GM19043 (cell line): ENCODE results near the gene ZFAND3.

Experiments used
- ATAC-seq: cut with Tn5 transposase; IDR thresholded peaks from one replicate; pipeline ENCODE4 v1.9.1; 2021; ENCODE audit warnings: low read depth; ENCODE audit not compliant: unreplicated experiment

Gene ZFAND3

GRCh38 chr6:38068854-38069590 lies 249.5 kb downstream of the ZFAND3 start:
- no peak for ATAC-seq

GRCh38 chr6:38077488-38078030 lies 258.0 kb downstream of the ZFAND3 start:
- no peak for ATAC-seq

- no peak for ATAC-seq
Measured at GRCh38 chr6:38078671-38079070, 259.1 kb downstream of the ZFAND3 start.

- ATAC-seq = no peak
Measured at GRCh38 chr6:38079107-38079506, 259.6 kb downstream of the ZFAND3 start.

GRCh38 chr6:38079537-38079936 lies 260.0 kb downstream of the ZFAND3 start:
- no peak for ATAC-seq

GRCh38 chr6:38080360-38080759 lies 260.8 kb downstream of the ZFAND3 start:
- ATAC-seq = no peak

- ATAC-seq = no peak
Measured at GRCh38 chr6:38080889-38081288, 261.4 kb downstream of the ZFAND3 start.

GRCh38 chr6:38085031-38085430 lies 265.5 kb downstream of the ZFAND3 start:
- no peak for ATAC-seq

- no peak for ATAC-seq
Measured at GRCh38 chr6:38086346-38086745, 266.8 kb downstream of the ZFAND3 start.

- no peak for ATAC-seq
Measured at GRCh38 chr6:38088010-38088409, 268.5 kb downstream of the ZFAND3 start.

GRCh38 chr6:38088829-38089228 lies 269.3 kb downstream of the ZFAND3 start:
- ATAC-seq = no peak

- no peak for ATAC-seq
Measured at GRCh38 chr6:38091613-38092012, 272.1 kb downstream of the ZFAND3 start.

- no peak for ATAC-seq
Measured at GRCh38 chr6:38092465-38092864, 272.9 kb downstream of the ZFAND3 start.

- no peak for ATAC-seq
Measured at GRCh38 chr6:38092964-38093363, 273.4 kb downstream of the ZFAND3 start.

GRCh38 chr6:38095054-38095453 lies 275.5 kb downstream of the ZFAND3 start:
- ATAC-seq = no peak

- no peak for ATAC-seq
Measured at GRCh38 chr6:38099221-38099620, 279.7 kb downstream of the ZFAND3 start.

- ATAC-seq = no peak
Measured at GRCh38 chr6:38100380-38100779, 280.9 kb downstream of the ZFAND3 start.

GRCh38 chr6:38103921-38104320 lies 284.4 kb downstream of the ZFAND3 start:
- no peak for ATAC-seq

- ATAC-seq = no peak
Measured at GRCh38 chr6:38105066-38105465, 285.5 kb downstream of the ZFAND3 start.

GRCh38 chr6:38107073-38107472 lies 287.5 kb downstream of the ZFAND3 start:
- ATAC-seq = no peak

GRCh38 chr6:38110481-38110971 lies 291.0 kb downstream of the ZFAND3 start:
- no peak for ATAC-seq

- ATAC-seq = no peak
Measured at GRCh38 chr6:38112181-38112580, 292.7 kb downstream of the ZFAND3 start.
